Ishikawa (cell line): ENCODE data around the gene GALNTL6.

ENCODE experiments used
- CEBPB ChIP-seq: IDR thresholded peaks from 2 replicates; pipeline ENCODE4 v1.6.1; 2012
- CREB1 ChIP-seq: IDR thresholded peaks from 2 replicates; pipeline ENCODE4 v1.6.1; 2012; ENCODE audit warnings: low read depth
- EGR1 ChIP-seq: IDR thresholded peaks from 2 replicates; pipeline ENCODE4 v1.6.1; 2012
- EP300 ChIP-seq: IDR thresholded peaks from 2 replicates; pipeline ENCODE4 v1.6.1; 2012; ENCODE audit warnings: borderline replicate concordance
- FOXM1 ChIP-seq: IDR thresholded peaks from 2 replicates; pipeline ENCODE4 v1.6.1; 2012; ENCODE audit warnings: low read depth, borderline replicate concordance
- NFIC ChIP-seq: IDR thresholded peaks from 2 replicates; pipeline ENCODE4 v1.6.1; 2012
- RAD21 ChIP-seq: IDR thresholded peaks from 2 replicates; pipeline ENCODE4 v1.6.1; 2012; ENCODE audit warnings: low read depth
- TAF1 ChIP-seq: IDR thresholded peaks from 2 replicates; pipeline ENCODE4 v1.6.1; 2012; ENCODE audit warnings: low read depth, mild to moderate bottlenecking
- TCF12 ChIP-seq: IDR thresholded peaks from 2 replicates; pipeline ENCODE4 v1.6.1; 2012; ENCODE audit warnings: low read depth
- TEAD4 ChIP-seq: IDR thresholded peaks from 2 replicates; pipeline ENCODE4 v1.6.1; 2012
- YY1 ChIP-seq: IDR thresholded peaks from 2 replicates; pipeline ENCODE4 v1.6.1; 2012; ENCODE audit warnings: low read depth
- ZBTB7A ChIP-seq: IDR thresholded peaks from 2 replicates; pipeline ENCODE4 v1.6.1; 2012; ENCODE audit warnings: low read depth
- TF ChIP-seq, protein P1 (sequence below): IDR thresholded peaks from 2 replicates; pipeline ENCODE4 v1.6.1; 2012
- TF ChIP-seq, protein P2 (sequence below): IDR thresholded peaks from 2 replicates; pipeline ENCODE4 v1.6.1; 2012; ENCODE audit warnings: low read depth, mild to moderate bottlenecking
- TF ChIP-seq, protein P3 (sequence below): IDR thresholded peaks from 2 replicates; pipeline ENCODE4 v1.6.1; 2012

Gene GALNTL6

DNA sequence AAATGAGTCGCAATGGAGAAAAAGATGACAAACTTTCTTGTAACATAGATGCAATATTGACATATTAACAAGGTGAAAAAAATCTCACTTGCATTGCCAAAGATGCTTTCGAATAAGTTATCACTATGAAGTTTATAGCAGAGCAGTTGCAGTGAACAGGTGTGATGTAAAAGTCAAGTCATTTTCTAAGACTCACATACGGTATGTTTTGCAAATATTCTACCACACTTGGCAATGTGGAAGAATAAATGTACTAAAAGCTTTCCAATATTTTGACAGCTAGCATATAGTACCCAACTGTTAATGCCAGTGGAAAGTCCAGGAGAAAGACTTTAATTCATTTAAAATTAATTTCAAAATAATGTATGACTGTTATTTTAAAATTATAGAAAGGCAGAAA lies 76.5 kb downstream of the GALNTL6 start:
- TF ChIP-seq EGR1 = no peak
- TF ChIP-seq RAD21 = no peak

- no peak for TF ChIP-seq TEAD4
- TF ChIP-seq, protein P1, sequence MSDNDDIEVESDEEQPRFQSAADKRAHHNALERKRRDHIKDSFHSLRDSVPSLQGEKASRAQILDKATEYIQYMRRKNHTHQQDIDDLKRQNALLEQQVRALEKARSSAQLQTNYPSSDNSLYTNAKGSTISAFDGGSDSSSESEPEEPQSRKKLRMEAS = no peak
- TF ChIP-seq TAF1 = no peak
- TF ChIP-seq YY1 = no peak
- TF ChIP-seq EP300 = no peak
- TF ChIP-seq, protein P2, sequence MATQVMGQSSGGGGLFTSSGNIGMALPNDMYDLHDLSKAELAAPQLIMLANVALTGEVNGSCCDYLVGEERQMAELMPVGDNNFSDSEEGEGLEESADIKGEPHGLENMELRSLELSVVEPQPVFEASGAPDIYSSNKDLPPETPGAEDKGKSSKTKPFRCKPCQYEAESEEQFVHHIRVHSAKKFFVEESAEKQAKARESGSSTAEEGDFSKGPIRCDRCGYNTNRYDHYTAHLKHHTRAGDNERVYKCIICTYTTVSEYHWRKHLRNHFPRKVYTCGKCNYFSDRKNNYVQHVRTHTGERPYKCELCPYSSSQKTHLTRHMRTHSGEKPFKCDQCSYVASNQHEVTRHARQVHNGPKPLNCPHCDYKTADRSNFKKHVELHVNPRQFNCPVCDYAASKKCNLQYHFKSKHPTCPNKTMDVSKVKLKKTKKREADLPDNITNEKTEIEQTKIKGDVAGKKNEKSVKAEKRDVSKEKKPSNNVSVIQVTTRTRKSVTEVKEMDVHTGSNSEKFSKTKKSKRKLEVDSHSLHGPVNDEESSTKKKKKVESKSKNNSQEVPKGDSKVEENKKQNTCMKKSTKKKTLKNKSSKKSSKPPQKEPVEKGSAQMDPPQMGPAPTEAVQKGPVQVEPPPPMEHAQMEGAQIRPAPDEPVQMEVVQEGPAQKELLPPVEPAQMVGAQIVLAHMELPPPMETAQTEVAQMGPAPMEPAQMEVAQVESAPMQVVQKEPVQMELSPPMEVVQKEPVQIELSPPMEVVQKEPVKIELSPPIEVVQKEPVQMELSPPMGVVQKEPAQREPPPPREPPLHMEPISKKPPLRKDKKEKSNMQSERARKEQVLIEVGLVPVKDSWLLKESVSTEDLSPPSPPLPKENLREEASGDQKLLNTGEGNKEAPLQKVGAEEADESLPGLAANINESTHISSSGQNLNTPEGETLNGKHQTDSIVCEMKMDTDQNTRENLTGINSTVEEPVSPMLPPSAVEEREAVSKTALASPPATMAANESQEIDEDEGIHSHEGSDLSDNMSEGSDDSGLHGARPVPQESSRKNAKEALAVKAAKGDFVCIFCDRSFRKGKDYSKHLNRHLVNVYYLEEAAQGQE = no peak
- TF ChIP-seq, protein P3, sequence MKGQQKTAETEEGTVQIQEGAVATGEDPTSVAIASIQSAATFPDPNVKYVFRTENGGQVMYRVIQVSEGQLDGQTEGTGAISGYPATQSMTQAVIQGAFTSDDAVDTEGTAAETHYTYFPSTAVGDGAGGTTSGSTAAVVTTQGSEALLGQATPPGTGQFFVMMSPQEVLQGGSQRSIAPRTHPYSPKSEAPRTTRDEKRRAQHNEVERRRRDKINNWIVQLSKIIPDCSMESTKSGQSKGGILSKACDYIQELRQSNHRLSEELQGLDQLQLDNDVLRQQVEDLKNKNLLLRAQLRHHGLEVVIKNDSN = no peak
- TF ChIP-seq ZBTB7A = no peak
- TF ChIP-seq CEBPB = no peak
- no peak for TF ChIP-seq TCF12
- TF ChIP-seq EGR1 = no peak
- no peak for TF ChIP-seq RAD21
- no peak for TF ChIP-seq CREB1
- TF ChIP-seq NFIC = no peak
Measured at GRCh38 chr4:171891038-171891437, 77.8 kb downstream of the GALNTL6 start.

GRCh38 chr4:171896426-171896825 lies 83.2 kb downstream of the GALNTL6 start:
- TF ChIP-seq, protein P2 = no peak
- TF ChIP-seq NFIC (no peak), RAD21 (no peak), CREB1 (no peak)

- TF ChIP-seq ZBTB7A (no peak), YY1 (no peak), TAF1 (no peak), TCF12 (no peak), RAD21 (no peak), FOXM1 (no peak), NFIC (no peak)
- TF ChIP-seq, protein P1 = no peak
Measured at GRCh38 chr4:171919314-171919713, 106.1 kb downstream of the GALNTL6 start.

DNA sequence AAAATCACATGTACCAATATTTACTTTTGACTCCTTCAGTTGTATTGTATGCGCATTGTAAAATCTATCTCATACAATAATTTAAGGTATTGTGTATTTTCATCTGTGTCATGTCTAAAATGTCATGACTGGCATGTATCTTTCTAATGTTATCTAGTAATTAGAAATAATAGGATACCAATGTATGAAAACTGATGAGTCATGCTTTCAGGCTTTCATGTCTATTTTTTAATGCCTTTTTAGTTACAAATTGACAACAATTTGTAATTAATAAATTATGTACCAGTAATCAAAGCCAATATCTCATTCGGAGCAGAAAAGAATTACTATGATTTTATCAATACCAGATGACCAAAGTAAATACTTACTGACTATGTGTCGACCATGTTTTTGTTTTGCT lies 107.7 kb downstream of the GALNTL6 start:
- TF ChIP-seq, protein P3 = no peak
- no peak for TF ChIP-seq CEBPB
- TF ChIP-seq YY1 = no peak
- TF ChIP-seq, protein P1 = no peak
- TF ChIP-seq EP300 = no peak
- no peak for TF ChIP-seq TEAD4
- TF ChIP-seq TCF12 = no peak
- TF ChIP-seq CREB1 = no peak
- TF ChIP-seq FOXM1 = no peak
- TF ChIP-seq EGR1 = no peak
- TF ChIP-seq, protein P2 = no peak
- no peak for TF ChIP-seq ZBTB7A
- no peak for TF ChIP-seq RAD21
- TF ChIP-seq NFIC = no peak
- no peak for TF ChIP-seq TAF1
